ENCODE data around the gene STK24.
"Not testable (repeated sequence)": the region's sequence is repeated elsewhere in the genome, so short reads cannot be mapped to it uniquely, and the experiment has no call there.

STK24 gene

GRCh38 chr13:98422046-98422445 lies 154.9 kb downstream of the STK24 start:
- TF ChIP-seq ZFX (IDR thresholded peaks at IDR 0.05; ENCODE audit: borderline replicate concordance) = no peak
- no peak for TF ChIP-seq CTCF (IDR thresholded peaks at IDR 0.05)

GRCh38 chr13:98420554-98421175 lies 156.2 kb downstream of the STK24 start:
- no peak for TF ChIP-seq ZFX (IDR thresholded peaks at IDR 0.05; ENCODE audit: borderline replicate concordance)
- TF ChIP-seq CTCF (IDR thresholded peaks at IDR 0.05) = no peak

More at GRCh38 chr13:98422046-98422445, 154.9 kb downstream of the STK24 start:
- H3K27ac ChIP-seq = no peak overlapping the region

DNA sequence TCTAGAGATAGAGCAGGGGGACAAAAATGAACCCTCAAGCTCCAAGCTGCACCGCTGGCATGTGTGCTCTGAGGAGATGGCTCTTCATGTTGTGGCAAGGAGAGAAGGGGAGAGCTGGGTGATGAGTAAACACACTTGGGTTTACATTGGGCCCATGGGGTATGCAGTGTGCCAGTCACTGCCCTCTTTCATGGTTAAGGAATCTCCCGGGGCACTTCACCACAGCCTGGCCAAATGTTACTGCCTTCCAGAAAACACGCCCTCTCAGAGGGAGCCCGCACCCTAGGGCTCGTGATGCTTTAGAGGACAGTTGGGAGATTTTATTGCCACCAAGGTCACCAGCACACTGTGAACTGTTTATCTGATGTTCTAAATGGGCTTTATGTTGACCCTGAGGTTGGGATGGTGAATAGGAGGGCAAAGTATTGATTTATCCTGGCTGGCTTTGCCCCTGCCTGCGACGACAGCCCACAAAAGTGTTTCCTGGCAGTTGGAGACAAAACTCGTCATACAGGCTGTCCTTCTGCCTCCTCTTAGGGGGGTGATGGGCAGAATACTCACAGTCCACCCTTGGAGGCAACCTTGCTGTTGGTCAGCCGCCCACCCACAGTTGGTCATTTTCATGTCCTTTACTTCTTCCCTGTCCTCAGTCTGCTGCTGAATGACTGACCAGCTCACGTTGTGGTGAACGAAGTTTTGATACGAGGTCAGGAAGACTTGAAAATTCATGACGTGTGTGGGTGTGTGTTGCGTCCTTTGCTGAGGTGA lies 156.9 kb downstream of the STK24 start:
- H3K27ac ChIP-seq = no peak overlapping the region
- no peak for TF ChIP-seq CTCF (IDR thresholded peaks at IDR 0.05)
- no peak for TF ChIP-seq ZFX (IDR thresholded peaks at IDR 0.05; ENCODE audit: borderline replicate concordance)

More at GRCh38 chr13:98420554-98421175, 156.2 kb downstream of the STK24 start:
- H3K27ac ChIP-seq = no peak overlapping the region

- TF ChIP-seq ZFX (IDR thresholded peaks at IDR 0.05; ENCODE audit: borderline replicate concordance) (no peak), CTCF (IDR thresholded peaks at IDR 0.05) (no peak)
- H3K27ac ChIP-seq = peak overlapping the region; percentile 82
These were observed 160.5 kb downstream of the STK24 start for GRCh38 chr13:98416408-98416807.

- H3K27ac ChIP-seq = peak overlapping the region; percentile 82
- no peak for TF ChIP-seq ZFX (IDR thresholded peaks at IDR 0.05; ENCODE audit: borderline replicate concordance)
- no peak for TF ChIP-seq CTCF (IDR thresholded peaks at IDR 0.05)
These were observed 161.4 kb downstream of the STK24 start for GRCh38 chr13:98415326-98416070.

- no peak overlapping the region for H3K27ac ChIP-seq
- TF ChIP-seq ZFX (IDR thresholded peaks at IDR 0.05; ENCODE audit: borderline replicate concordance) (no peak), CTCF (IDR thresholded peaks at IDR 0.05) (no peak)
These were observed 163.1 kb downstream of the STK24 start for GRCh38 chr13:98413796-98414195.

- not testable (repeated sequence) for H3K27ac ChIP-seq
These were observed 163.6 kb downstream of the STK24 start for GRCh38 chr13:98413278-98413677.
